Right lobe of liver (tissue), 4 donors: ENCODE data around the gene RPP38.

Experiments
- POLR2A ChIP-seq: fragments of 450-650 bp; IDR thresholded peaks from one replicate; pipeline ENCODE4 v1.6.1; 2017; ENCODE audit warnings: antibody characterized with exemption, mild to moderate bottlenecking
- TF ChIP-seq, protein P1 (sequence below), 4 donors: fragments of 200-600 bp in 3 of 4; fragments of 450-650 bp in 1 of 4; IDR thresholded peaks; one replicate each; pipeline versions ENCODE4 v1.5.1 to v1.8.0; 2016 to 2022; ENCODE audit warnings: antibody characterized with exemption in 4 of 4, mild to moderate bottlenecking in 2 of 4
- donor health status: DM: no; HTN: no; CAD: no.
- donor health status: DM: no; HTN: no; CAD: no.
- donor health status: DM: no; HTN: yes; CAD: no.

DNA sequence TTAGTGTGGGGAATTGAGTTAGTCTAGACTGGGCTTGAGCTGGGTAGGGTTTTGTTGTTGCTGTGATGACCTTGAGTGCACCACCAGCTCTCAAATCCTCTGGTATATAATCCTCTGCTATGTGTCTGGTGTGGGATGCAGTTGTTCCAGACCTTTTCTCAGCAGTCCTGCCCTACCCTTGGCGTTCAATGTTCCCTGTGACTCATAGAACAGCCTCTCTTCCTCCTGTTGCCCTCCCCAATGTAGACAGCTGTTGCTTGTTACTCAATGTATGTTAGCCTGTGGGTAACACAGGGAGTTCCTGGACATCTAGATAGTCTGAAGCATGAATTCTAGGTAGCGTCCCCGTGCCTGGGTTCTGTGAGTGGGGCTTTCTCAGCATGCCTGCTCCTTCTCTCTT, 28.4 kb upstream of the RPP38 start:
- TF ChIP-seq, protein P1, sequence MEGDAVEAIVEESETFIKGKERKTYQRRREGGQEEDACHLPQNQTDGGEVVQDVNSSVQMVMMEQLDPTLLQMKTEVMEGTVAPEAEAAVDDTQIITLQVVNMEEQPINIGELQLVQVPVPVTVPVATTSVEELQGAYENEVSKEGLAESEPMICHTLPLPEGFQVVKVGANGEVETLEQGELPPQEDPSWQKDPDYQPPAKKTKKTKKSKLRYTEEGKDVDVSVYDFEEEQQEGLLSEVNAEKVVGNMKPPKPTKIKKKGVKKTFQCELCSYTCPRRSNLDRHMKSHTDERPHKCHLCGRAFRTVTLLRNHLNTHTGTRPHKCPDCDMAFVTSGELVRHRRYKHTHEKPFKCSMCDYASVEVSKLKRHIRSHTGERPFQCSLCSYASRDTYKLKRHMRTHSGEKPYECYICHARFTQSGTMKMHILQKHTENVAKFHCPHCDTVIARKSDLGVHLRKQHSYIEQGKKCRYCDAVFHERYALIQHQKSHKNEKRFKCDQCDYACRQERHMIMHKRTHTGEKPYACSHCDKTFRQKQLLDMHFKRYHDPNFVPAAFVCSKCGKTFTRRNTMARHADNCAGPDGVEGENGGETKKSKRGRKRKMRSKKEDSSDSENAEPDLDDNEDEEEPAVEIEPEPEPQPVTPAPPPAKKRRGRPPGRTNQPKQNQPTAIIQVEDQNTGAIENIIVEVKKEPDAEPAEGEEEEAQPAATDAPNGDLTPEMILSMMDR (IDR thresholded peaks at IDR 0.05): no peak
- TF ChIP-seq POLR2A: no peak
